HL-60 (cell line): ENCODE data around the gene CHRNA4.

Experiments
- CTCF ChIP-seq: IDR thresholded peaks from one replicate; pipeline ENCODE4 v1.5.1; 2011; ENCODE audit warnings: low read length, control low read depth, inconsistent platforms; ENCODE audit not compliant: insufficient read depth
- GABPA ChIP-seq: IDR thresholded peaks from 2 replicates; pipeline ENCODE4 v1.6.1; 2012; ENCODE audit warnings: low read depth
- REST ChIP-seq: IDR thresholded peaks from 2 replicates; pipeline ENCODE4 v1.6.1; 2012; ENCODE audit warnings: low read depth; ENCODE audit not compliant: insufficient replicate concordance

GRCh38 chr20:63311833-63312243 lies 49.3 kb downstream of the CHRNA4 start:
- TF ChIP-seq CTCF = no peak
- TF ChIP-seq REST = no peak
- TF ChIP-seq GABPA = no peak
